Spleen (tissue), 11 donors: Measurements from ENCODE around the gene NFAT5. TPM values are rescaled to one million over a fixed set of nuclear protein-coding genes. Genes with fewer than 3 reads are reported as not detected.

Source experiments
- DNase-seq: peaks from one replicate; pipeline ENCODE4 v3.0.0-alpha.2; 2020
- H3K27ac ChIP-seq, 8 donors: fragments of 200-600 bp; sonication (generic) in 7 of 8; 1 replicate in 4 of 8; 2 replicates in 4 of 8; pipeline versions ENCODE4 v1.5.0 to v1.8.0; 2016 to 2021; ENCODE audit warnings: inconsistent platforms in 4 of 8, mild to moderate bottlenecking in 4 of 8, moderate library complexity in 1 of 8
- H3K27me3 ChIP-seq, 7 donors: fragments of 200-600 bp; sonication (generic) in 6 of 7; replicated peaks in 1 of 7; 1 replicate in 4 of 7; 2 replicates in 3 of 7; pipeline versions ENCODE4 v1.5.0 to v1.8.0; 2016 to 2021; ENCODE audit warnings: inconsistent platforms in 3 of 7, mild to moderate bottlenecking in 1 of 7
- H3K36me3 ChIP-seq, 6 donors: fragments of 200-600 bp; sonication (generic) in 5 of 6; 1 replicate in 4 of 6; 2 replicates in 2 of 6; pipeline versions ENCODE4 v1.5.0 to v1.8.0; 2016 to 2021; ENCODE audit warnings: inconsistent platforms in 2 of 6
- H3K4me1 ChIP-seq, 6 donors: fragments of 200-600 bp; sonication (generic) in 5 of 6; 1 replicate in 3 of 6; 2 replicates in 3 of 6; pipeline versions ENCODE4 v1.5.0 to v1.8.0; 2016 to 2021; ENCODE audit warnings: inconsistent platforms in 3 of 6
- H3K4me3 ChIP-seq, 8 donors: fragments of 200-600 bp; sonication (generic) in 7 of 8; 1 replicate in 4 of 8; 2 replicates in 4 of 8; pipeline versions ENCODE4 v1.5.0 to v1.8.0; 2016 to 2021; ENCODE audit warnings: inconsistent platforms in 4 of 8, mild to moderate bottlenecking in 4 of 8, moderate library complexity in 2 of 8
- H3K9me3 ChIP-seq, 8 donors: fragments of 200-600 bp; sonication (generic) in 7 of 8; 1 replicate in 4 of 8; 2 replicates in 4 of 8; pipeline versions ENCODE4 v1.5.0 to v1.8.0; 2016 to 2021; ENCODE audit warnings: inconsistent platforms in 4 of 8
- POLR2A ChIP-seq, 3 donors: fragments of 450-650 bp; IDR thresholded peaks; one replicate each; pipeline ENCODE4 v1.5.1; 2017; ENCODE audit warnings: antibody characterized with exemption in 3 of 3, mild to moderate bottlenecking in 1 of 3
- POLR2AphosphoS5 ChIP-seq, 3 donors: sonication (generic); formaldehyde crosslinking; IDR thresholded peaks; one replicate each; pipeline ENCODE4 v1.5.1; 2017; ENCODE audit warnings: antibody characterized with exemption in 3 of 3
- WGBS, 5 donors: extraction: QIAGEN DNeasy Blood & Tissue Kit in 3 of 5; methylation state at CpG; one replicate each; pipeline versions ENCODE4 v1.1.5 to v1.1.7; 2013 to 2018; 5-methylcytosine and 5-hydroxymethylcytosine counted together
- intact Hi-C: fragments of 100-400 bp; cut with DNase I; formaldehyde crosslinking; loops from one replicate; pipeline ENCODE4 v1.15.0; 2023; ENCODE audit warnings: low total_unique reads
- polyA plus RNA-seq, 3 donors: library from polyadenylated mRNA; stranded (reverse); fragments of 200-250 nt; gene quantifications; one replicate each; pipeline ENCODE4 v1.2.1, GENCODE V29; 2013
- total RNA-seq, 7 donors: library from RNA; depleted of rRNA in 3 of 7; stranded (reverse); fragments of >200 nt in 3 of 7; fragmentation: NEBNext Ultra II Directional in 4 of 7; extraction: Animal tissue kit (Norgen Biotek cat#: 25700) in 4 of 7; gene quantifications; one replicate each; pipeline versions ENCODE4 v1.1.0 to v1.2.1, GENCODE V29; 2016 to 2021
- TF ChIP-seq, protein P1 (sequence below), 11 experiments: fragments of 200-600 bp in 7 of 11; fragments of 450-650 bp in 4 of 11; sonication (generic) in 4 of 11; IDR thresholded peaks in 8 of 11; conservative IDR thresholded peaks in 3 of 11; 1 replicate in 7 of 11; 2 replicates in 4 of 11; pipeline versions ENCODE4 v1.4.0 to v1.8.0; 2016 to 2021; ENCODE audit warnings: antibody characterized with exemption in 11 of 11, inconsistent platforms in 4 of 11, mild to moderate bottlenecking in 1 of 11
- donor health status: healthy with polysubstance abuse.
- donor health status: DM: no; HTN: no; CAD: no; lungs with moderate emphysema.
- donor health status: DM: no; HTN: no; CAD: no.
- donor health status: Bipolar disorder and iron deficiency.
- donor health status: healthy.
- donor health status: DM: no; HTN: no; CAD: no.
- donor health status: DM: yes; HTN: yes; CAD: no.

NFAT5 gene
- total and polyA plus RNA-seq, 10 donors = 0.79 to 96.8 (median 54.5) TPM

DNA sequence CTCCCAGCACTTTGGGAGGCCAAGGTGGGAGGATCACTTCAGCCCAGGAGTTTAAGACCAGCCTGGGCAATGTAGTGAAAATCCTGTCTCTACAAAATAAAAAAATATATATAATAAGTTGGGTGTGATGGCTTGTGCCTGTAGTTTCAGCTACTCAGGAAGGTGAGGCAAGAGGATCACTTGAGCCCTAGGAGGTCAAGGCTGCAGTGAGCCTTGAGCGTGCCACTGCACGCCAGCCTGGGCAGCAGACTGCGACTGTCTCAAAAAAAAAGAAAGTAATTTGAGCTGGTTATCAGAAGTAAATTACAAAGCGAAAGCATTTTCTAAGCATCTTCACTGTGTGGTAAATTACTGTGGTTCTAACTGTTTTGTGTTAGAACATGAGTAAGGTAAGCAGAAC, 94.4 kb downstream of the NFAT5 start:
- intact Hi-C loops = no loop called here
- H3K36me3 ChIP-seq = peaks cover 0 to 100% (median 58%) of the 10 kb centered on the region in 6 donors

DNA sequence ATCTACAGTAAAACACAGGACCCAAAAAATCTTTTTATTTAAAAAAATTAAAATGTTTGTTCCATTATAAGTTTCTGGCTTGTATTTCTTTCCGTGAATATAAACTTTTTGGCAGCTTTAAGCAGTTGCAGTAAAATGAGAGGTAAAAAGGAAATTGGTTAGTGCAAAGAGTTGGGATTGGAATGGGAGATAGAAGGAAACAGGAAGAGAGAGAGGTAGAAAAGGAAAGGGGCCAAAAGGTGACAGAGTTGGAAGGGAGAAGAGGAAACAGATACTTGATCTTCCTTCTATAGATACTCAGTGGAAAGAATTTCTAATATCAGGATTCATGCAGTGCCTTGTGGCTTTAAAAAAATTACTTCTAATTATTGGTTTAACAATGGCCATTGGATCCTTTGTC, 97.1 kb downstream of the NFAT5 start:
- H3K36me3 ChIP-seq = peaks cover 0 to 76% (median 36%) of the 10 kb centered on the region in 6 donors
- 60 to 86% (median 78%) methylated on average over 1 of the region's 1 CpG for WGBS, 5 donors

More for the DNA sequence above, 94.4 kb downstream of the NFAT5 start:
- WGBS, 5 donors = 75 to 91% (median 85%) methylated on average over 4 of the region's 4 CpGs
- TF ChIP-seq POLR2AphosphoS5 (IDR thresholded peaks at IDR 0.05) (peak in 1 of 3 donors; percentile 21), POLR2A (IDR thresholded peaks at IDR 0.05) (no peak)
- TF ChIP-seq, protein P1, sequence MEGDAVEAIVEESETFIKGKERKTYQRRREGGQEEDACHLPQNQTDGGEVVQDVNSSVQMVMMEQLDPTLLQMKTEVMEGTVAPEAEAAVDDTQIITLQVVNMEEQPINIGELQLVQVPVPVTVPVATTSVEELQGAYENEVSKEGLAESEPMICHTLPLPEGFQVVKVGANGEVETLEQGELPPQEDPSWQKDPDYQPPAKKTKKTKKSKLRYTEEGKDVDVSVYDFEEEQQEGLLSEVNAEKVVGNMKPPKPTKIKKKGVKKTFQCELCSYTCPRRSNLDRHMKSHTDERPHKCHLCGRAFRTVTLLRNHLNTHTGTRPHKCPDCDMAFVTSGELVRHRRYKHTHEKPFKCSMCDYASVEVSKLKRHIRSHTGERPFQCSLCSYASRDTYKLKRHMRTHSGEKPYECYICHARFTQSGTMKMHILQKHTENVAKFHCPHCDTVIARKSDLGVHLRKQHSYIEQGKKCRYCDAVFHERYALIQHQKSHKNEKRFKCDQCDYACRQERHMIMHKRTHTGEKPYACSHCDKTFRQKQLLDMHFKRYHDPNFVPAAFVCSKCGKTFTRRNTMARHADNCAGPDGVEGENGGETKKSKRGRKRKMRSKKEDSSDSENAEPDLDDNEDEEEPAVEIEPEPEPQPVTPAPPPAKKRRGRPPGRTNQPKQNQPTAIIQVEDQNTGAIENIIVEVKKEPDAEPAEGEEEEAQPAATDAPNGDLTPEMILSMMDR (IDR thresholded peaks at IDR 0.05 in 8 of 11, conservative IDR thresholded peaks at IDR 0.05 in 3 of 11) = no peak
- Histone ChIP-seq H3K9me3 (no peaks in the 10 kb centered on the region), H3K4me3 (no peak overlapping the region), H3K27me3 (no peaks in the 10 kb centered on the region), H3K4me1 (no peaks in the 10 kb centered on the region), H3K27ac (peak overlapping the region in 1 of 8 donors; percentile 5)
- DNase-seq = peak; percentile 18

DNA sequence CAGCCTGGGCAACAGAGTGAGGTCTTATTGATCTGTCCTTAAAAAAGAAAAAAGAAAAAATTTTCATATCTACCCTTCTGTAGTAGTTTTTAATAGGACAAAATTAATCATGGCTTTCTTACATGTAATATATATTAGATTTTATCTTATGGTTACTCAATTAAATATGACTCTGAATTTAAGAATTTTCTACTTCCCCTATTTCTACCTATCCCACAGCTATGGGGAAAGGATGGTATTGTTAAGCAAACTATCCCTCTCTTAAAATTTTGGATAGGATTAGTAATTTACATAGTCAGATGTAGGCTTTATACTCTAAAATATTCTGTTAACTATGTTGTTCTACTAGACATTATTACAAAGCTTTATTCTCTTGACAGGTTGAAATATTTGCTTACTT, 98.1 kb downstream of the NFAT5 start:
- peaks cover 0 to 76% (median 34%) of the 10 kb centered on the region in 6 donors for H3K36me3 ChIP-seq
- no peaks in the 10 kb centered on the region for H3K27me3 ChIP-seq
- intact Hi-C loops = no loop called here
- DNase-seq = no peak
- no peak overlapping the region for H3K4me3 ChIP-seq
- H3K27ac ChIP-seq = no peak overlapping the region
- TF ChIP-seq POLR2AphosphoS5 (IDR thresholded peaks at IDR 0.05) = no peak
- TF ChIP-seq, protein P1 (IDR thresholded peaks at IDR 0.05 in 8 of 11, conservative IDR thresholded peaks at IDR 0.05 in 3 of 11) = no peak
- no peak for TF ChIP-seq POLR2A (IDR thresholded peaks at IDR 0.05)
- no peaks in the 10 kb centered on the region for H3K4me1 ChIP-seq
- no peaks in the 10 kb centered on the region for H3K9me3 ChIP-seq

More for the DNA sequence above, 97.1 kb downstream of the NFAT5 start:
- Histone ChIP-seq H3K4me1 (no peaks in the 10 kb centered on the region), H3K4me3 (no peak overlapping the region), H3K9me3 (no peaks in the 10 kb centered on the region), H3K27ac (no peak overlapping the region), H3K27me3 (no peaks in the 10 kb centered on the region)
- intact Hi-C loops = no loop called here
- no peak for DNase-seq
- TF ChIP-seq, protein P1 (IDR thresholded peaks at IDR 0.05 in 8 of 11, conservative IDR thresholded peaks at IDR 0.05 in 3 of 11) = no peak
- no peak for TF ChIP-seq POLR2A (IDR thresholded peaks at IDR 0.05)
- TF ChIP-seq POLR2AphosphoS5 (IDR thresholded peaks at IDR 0.05) = no peak

DNA sequence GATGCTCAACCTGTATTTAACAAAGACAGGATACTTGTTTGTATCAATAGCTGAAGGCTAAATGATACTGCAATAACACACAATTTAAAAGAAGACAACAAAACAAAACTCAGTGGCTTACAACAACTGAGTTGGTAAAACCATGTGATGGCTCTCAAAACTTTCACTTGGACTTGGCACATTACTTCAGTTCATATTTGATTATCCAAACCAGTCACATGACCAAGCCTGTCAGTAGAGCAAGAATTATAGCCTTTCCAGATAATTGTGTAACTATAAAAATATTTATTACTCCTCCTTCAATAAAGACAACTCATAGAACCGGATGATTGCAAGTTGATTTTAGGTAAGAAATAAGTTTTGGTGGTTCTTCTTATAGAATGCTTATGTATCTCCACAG, 103.8 kb downstream of the NFAT5 start:
- WGBS, 5 donors = 85 to 93% (median 88%) methylated on average over 1 of the region's 1 CpG
- intact Hi-C loops = no loop called here
- Histone ChIP-seq H3K36me3 (peaks cover 0 to 72% (median 36%) of the 10 kb centered on the region in 6 donors), H3K27me3 (no peaks in the 10 kb centered on the region), H3K9me3 (no peaks in the 10 kb centered on the region), H3K27ac (no peak overlapping the region), H3K4me1 (no peaks in the 10 kb centered on the region), H3K4me3 (no peak overlapping the region)
- TF ChIP-seq, protein P1 (IDR thresholded peaks at IDR 0.05 in 8 of 11, conservative IDR thresholded peaks at IDR 0.05 in 3 of 11) = no peak
- TF ChIP-seq POLR2A (IDR thresholded peaks at IDR 0.05) = no peak
- TF ChIP-seq POLR2AphosphoS5 (IDR thresholded peaks at IDR 0.05) = no peak
- no peak for DNase-seq
